ENCODE results near the gene GRPEL2.

Gene GRPEL2

DNA sequence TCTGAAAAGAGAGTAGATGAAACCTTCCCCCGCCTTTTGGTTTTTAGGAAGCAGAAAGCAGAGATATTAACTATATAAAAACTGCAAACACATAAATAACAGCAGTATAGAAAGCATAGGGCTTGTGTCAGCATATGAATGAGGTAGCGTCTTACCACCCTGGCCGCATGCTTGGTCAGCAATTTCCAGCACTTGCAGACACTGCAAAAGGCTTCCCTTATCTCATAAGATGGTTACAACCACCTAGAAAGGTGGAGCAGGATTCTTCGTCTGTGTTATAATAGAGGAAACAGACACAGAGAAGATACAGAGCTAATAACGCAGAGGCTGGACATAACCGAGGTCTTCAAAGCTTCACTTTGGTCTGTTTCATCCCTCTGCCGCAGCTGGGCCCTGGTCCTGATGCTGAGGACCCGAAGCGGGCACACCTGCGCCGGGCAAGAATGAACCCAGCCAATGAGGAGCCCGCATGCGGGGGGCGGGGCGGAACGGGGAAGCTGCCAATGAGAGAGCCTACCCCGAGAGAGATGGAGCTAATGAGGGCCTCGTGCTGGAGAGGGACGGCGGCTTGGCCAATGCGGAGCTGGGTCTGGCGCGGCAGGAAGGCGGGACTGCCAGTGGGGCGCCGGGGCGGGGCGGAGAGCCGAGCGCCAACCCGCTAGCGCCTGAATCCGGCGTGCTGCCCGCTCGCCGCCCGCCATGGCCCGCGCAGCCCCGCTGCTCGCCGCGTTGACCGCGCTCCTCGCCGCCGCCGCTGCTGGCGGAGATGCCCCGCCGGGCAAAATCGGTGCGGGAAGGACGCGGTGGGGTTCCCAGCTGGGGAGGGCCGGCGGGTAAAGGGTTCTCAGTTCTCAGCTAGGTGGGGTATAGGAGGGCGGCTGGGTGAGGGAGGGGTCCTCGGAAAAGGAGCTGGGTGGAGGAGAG lies 12.3 kb downstream of the GRPEL2 start, which contains the start of gene PCYOX1L:
Gene PCYOX1L (plus strand): TSS at position 677 of the 924 bp plus-strand sequence. CDS start 23 bp downstream, at position 700.
- ATAC-seq = peak; percentile 100
- peak; percentile 98 for DNase-seq

DNA sequence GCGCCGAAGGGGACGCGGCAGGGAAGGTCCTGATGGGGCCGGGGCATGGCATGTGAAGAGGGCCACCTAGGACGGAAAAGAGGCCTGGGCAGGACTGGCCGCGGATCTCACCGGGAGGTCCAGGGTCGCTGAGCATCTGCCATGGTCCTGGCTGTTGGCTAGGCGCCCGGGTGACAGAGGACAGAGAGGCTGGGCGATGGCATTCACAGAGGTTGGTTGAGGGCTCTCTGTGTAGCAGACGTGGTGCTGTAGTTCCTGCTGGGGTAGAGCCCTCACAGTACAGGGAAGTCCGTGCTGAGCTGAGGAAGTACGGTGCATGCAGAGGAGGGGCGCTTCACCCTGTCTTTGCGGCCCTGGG lies 13.0 kb downstream of the GRPEL2 start:
- peak; percentile 30 for DNase-seq

DNA sequence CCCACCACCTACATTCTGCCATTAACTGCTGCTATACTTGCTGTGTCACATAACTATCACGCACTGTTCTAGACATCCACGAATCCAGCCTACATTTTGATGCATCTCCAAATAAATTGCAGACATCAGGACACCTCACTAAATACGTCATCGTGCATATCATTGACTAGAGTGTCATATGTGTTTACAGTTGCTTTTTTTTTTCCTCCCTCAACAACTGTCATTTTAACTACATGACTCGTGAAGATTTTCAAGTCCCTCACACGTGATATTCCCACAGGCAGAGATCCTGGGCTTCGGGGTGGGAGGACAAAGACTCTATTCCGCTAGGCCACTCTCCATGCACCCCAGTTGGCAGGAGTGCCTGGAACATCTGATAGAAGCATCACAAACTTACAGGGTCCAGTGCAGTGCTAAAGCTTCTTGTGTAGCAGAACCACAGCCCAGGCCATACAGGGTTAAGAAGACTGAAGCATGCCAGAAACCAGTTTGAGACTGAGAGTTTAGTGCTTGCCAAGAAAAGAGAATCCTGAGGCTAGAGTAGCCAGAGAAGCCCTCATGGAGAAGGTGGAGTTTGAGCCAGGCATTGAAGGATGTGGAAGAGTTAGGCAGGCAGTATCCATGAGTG lies 13.7 kb downstream of the GRPEL2 start:
- ATAC-seq = no peak

More for the DNA sequence above, 13.0 kb downstream of the GRPEL2 start:
- peak; percentile 2 for ATAC-seq

DNA sequence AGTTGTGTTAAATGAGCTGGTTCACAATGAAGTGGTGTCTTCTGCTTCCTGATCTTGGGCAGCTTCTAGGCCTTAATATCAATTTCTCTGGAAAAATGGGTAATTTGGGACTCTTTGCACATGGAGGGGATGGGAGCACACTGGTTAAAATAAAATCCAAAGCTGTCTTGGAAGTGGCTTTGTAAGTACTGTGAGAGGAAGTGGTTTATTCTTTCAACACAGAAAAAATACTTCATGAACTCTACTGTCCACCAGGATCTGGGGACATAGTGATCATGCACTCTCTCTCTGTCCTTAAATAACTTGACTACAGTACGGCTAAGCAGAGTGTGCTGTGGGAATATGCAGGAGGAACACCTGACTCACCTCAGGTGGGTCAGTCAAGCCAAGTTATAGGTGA lies 15.0 kb downstream of the GRPEL2 start:
- no peak for DNase-seq
- no peak for ATAC-seq

More for the DNA sequence above, 13.7 kb downstream of the GRPEL2 start:
- no peak for DNase-seq

DNA sequence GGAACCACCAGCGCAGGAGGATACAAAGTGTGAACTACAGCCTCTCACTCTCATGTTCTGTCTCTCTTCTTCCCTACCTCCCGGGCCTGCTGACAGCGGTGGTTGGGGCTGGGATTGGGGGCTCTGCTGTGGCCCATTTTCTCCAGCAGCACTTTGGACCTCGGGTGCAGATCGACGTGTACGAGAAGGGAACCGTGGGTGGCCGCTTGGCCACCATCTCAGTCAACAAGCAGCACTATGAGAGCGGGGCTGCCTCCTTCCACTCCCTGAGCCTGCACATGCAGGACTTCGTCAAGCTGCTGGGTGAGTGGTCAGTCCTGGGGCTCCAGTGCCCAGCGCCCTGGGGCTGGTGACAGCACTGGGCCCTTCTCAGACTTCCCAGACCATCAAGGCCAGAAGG lies 17.2 kb downstream of the GRPEL2 start:
- ATAC-seq (no peak), DNase-seq (no peak)

DNA sequence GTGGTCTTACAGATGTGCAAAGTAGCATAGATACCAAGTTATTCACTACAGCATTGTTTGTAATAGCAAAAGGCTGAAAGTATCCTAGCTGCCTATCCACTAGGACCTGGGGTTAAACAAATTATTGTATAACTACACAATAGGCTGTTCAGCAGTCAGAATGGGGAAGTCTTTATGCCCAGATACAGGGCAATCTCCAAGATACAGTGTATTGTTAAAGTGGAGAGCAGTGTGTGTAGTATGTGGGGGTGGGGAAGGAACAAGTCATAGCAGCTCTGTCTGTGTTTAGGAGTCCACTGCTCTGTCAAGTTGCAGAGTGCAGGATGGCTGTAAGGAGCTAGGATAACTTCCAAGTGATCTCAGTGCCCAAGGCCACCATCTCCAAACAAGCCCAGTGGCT lies 18.1 kb downstream of the GRPEL2 start:
- ATAC-seq (no peak), DNase-seq (no peak)

DNA sequence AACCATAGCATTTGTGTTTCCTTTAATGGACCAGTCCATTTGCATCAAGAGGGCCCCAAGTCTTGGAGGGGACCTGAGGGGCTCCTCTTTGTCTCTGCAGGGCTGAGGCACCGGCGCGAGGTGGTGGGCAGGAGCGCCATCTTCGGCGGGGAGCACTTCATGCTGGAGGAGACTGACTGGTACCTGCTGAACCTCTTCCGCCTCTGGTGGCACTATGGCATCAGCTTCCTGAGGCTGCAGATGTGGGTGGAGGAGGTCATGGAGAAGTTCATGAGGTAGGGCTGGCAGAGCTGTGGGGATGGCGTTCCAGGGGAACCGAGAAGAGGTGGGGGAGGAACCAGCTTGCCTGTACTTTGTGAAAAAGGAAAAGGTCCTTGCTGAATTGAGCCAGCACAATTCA lies 18.6 kb downstream of the GRPEL2 start:
- DNase-seq (no peak), ATAC-seq (no peak)

DNA sequence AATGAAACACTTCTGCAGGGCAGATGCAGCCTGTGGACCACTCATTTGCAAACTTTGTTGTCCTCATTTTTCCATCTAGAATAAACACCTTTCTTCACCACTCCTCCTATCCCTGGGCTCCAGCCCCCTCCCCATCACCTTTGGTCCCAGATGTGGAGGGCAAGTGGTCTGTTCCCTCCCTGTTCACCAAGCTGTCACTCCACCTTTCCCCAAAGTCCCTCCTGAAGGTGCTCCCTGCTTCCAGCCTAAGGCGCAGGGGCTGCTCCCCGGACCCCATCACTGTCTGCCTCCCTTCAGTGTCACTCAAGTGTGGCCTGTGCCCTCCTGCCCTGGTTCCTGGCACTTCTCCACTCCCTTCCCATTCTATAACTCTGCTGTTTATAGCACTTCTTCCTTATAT lies 19.4 kb downstream of the GRPEL2 start:
- ATAC-seq = no peak
- DNase-seq = no peak

DNA sequence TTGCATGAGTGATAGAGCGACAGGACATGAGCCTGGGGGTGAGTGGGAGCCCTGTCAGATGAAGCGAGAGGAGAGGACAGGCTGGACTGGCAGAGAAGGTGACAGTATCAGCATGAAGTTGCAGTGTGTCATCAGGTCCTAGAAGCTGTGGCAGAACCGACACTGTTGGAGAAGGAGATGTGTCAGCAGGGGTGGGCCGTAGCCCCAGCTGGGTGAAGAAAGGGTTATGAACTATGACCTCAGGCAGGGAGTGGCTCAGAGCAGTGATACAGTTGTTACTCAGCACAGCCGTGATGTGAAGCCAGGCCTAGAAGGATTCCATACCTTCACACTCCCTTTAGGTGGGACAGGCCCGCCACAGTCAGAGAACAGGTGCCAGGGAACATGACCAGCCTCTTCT lies 20.1 kb downstream of the GRPEL2 start:
- DNase-seq = no peak
- ATAC-seq = no peak

DNA sequence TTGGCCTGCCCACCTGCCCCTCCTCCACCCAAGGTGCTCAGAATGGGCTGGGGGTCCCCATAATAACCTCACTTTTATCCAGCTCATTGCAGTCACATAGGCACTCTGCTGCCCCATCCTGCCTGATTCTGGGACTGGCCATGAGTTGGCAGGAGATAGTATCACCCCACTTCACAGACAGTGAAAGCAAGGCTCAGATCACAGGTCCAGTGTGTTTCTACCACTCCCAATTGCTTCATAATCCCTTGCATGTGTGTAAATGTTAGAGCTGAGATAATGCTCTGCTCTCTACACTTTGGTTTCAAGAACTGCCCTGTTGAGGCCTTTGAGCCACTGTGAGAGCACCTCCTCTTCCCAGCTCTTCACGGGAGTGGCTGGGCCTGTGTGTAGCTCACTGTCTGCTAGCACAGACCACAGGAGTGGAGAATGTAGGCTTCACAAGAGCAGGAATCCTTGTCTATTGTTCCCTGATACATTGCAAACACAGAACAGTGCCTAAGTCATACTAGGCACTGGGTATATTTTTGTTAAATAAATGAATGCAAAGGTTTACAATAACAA lies 20.9 kb downstream of the GRPEL2 start:
- ATAC-seq = no peak
- no peak for DNase-seq

DNA sequence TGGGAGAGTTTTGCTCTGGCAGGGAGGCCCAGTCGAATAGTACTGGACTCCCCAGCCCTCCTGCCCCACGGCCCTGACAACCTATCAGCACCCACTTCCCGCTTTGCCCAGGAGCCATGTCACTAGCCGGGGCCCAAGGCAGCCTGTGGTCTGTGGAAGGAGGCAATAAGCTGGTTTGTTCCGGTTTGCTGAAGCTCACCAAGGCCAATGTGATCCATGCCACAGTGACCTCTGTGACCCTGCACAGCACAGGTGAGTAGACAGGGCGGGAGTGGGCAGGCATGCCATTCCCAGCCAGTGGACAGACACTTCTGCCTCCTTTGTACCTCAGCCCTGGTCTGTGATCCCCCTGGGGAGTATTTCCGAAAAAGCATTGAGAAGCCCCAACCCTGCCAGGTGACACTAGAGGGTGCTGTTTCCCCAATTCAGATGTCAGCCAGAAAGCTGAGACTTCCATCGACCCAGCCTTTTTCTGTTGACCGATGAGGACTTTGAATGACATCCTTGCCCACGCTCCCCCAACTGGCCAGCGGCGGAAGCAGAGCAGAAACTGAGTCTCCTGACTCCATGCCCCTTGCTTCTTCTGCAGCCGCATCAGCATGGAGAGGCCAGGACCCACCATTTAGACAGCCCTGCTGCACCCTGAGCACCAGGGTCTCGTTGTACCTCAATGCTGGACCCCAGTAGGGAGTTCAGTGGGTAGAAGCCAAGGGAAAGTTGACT lies 22.1 kb downstream of the GRPEL2 start:
- DNase-seq (peak; percentile 61), ATAC-seq (no peak)

DNA sequence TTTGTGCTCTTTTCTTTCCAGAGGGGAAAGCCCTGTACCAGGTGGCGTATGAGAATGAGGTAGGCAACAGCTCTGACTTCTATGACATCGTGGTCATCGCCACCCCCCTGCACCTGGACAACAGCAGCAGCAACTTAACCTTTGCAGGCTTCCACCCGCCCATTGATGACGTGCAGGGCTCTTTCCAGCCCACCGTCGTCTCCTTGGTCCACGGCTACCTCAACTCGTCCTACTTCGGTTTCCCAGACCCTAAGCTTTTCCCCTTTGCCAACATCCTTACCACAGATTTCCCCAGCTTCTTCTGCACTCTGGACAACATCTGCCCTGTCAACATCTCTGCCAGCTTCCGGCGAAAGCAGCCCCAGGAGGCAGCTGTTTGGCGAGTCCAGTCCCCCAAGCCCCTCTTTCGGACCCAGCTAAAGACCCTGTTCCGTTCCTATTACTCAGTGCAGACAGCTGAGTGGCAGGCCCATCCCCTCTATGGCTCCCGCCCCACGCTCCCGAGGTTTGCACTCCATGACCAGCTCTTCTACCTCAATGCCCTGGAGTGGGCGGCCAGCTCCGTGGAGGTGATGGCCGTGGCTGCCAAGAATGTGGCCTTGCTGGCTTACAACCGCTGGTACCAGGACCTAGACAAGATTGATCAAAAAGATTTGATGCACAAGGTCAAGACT lies 22.8 kb downstream of the GRPEL2 start:
- DNase-seq (no peak), ATAC-seq (no peak)

DNA sequence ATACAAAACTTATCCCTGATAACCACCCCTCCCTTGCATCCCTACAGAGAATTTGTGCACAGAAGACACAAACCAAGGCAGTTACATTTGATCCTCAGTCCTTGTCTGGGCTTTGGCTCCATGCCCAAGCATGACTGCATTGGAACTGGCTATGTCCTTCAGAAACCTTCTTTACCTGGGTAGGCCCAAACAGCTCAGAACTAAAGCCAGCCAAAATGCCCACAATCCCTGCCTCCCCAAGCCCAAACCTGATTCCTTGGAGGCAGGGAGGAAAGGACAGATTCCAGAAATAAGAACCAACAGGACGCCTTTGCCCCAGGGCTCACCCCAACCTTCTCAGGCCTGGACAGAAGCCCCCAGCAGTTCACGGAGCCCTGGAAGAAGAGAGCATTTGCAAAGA lies 25.6 kb downstream of the GRPEL2 start:
- no peak for ATAC-seq
- no peak for DNase-seq

DNA sequence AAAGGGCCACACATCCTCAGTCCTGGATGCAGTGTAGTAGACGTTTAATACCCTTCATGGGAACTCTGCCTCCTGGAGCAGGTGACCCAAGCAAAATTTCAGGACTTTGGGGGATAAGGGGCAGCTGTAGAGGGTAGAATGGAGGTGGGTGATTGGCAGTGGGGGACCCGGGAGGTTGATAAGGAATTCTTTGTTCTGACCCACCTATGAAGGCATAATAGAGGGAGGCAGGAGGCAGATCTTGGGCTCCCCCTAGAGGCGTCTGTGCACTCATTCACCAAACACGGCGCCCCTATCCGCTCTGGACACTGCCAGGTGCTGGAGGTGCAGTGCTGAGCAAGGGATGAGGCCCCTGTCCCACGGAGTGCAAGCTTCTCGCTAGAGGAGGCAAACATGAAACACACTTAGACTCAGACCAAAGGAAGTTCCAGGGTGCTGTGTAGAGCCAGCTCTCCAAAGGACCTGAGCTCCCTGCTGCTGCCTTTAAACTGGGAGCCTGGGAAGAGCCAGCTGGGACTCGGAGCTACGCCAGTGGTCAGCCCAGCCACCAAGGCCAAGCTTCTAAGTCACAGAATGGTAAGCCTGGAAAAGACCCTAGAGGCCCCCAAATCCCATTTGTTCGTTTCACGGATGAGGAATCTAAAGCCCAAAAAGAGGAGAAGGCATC lies 26.1 kb downstream of the GRPEL2 start:
- peak; percentile 75 for DNase-seq
- peak; percentile 77 for ATAC-seq

DNA sequence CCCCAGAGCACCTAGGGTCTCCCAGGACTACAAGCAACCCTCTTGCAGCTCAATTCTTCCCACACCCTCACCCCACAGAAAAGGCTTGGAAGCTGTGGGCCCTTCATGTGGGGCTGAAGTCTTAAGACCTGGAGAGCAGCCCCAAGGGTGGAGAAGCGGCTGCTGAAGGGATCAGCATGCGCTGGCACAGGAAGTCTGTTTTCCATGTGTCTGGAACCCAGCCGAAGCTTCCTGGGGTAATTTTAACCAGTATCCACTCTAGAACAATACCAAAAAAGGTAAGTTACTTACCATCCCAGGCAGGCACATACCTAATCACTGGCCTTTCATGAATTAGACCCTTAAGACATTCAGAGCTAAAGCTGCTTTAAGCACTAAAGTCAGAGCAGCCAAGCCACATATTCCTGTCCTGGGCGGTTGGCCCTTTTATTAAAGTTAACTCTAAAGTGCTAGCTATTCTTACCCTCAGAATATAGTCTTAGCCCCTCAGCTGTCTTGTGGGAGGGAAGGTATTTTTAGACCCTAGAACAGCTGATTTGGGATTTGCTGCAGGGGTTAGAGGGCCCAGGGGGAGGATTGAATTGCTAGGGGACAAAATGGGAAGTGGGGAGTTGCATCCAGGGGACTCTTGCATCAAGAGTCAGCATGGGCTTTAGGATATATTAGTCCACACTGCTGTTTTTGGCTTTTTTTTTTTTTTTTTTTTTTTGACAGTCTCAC lies 26.9 kb downstream of the GRPEL2 start:
- ATAC-seq = no peak
- DNase-seq = no peak

DNA sequence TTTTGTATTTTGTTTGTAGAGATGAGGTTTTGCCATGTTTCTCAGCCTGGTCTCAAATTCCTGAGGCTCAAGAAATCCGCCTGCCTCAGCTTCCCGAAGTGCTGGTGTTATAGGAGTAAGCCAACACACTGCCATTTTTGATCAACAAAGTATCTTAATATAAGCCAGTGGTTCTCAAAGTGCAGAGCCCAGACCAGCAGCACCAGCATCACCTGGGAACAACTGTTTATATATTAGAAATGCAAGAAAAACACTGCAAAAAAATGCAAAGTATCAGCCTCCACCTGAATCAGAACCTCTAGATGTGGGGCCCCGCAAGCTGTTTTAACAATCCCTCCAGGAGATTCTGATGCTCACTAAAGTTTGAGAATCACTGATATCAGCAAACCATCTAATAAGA lies 27.6 kb downstream of the GRPEL2 start:
- ATAC-seq (no peak), DNase-seq (no peak)

DNA sequence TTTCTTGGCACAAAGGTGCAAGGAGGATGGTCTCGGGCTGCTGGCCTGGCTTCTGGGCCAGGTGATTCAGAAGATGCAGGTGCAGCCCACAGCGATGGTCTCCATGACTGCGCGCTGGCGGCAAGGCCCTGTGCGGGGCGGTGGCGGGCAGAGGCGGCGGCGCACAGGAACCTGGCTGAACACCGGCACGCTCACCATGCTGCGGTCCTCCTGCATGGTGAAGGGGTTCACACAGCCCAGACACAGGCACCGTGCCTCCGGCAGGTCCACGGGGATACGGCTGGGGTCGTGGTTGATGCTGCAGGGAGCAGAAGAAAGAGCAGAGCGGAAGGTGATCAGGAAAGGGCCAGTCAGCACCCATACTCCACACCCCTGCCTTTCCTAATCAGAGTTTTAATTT lies 29.0 kb downstream of the GRPEL2 start:
- no peak for ATAC-seq
- no peak for DNase-seq

DNA sequence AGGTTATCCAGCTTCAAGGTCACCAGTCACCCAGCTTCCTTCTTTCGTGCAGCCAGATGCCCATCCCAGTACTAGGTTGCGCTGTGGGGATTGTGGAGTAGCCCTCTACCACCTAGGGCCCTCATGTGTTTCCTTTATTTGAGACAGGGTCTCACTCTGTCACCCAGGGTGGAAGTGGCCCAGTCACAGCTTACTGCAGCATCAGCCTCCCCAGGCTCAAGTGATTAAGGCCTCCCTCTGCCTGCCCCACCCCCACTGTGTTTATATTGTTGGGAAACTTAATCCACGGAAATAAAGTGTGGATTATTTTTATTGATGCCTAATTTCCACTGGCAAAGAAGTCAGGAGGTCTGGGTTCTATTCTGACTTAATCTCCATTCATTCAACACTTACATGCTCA lies 29.5 kb downstream of the GRPEL2 start:
- ATAC-seq = no peak

DNA sequence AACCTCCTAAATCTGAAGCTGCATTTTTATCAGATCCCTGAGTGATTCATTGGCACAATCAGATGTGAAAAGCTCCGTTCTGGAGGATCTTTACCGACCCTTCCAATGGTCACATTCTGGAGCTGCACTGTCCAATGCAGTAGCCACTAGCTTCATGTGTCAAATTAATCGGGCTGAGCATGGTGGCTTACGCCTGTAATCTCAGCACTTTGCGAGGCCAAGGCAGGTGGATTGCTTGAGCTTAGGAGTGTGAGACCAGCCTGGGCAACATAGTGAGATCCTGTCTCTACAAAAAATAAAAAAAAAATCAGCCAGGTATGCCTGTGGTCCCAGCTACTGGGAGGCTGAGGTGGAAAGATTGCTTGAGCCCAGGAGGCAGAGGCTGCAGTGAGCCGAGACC lies 30.1 kb downstream of the GRPEL2 start:
- DNase-seq (no peak), ATAC-seq (no peak)

More for the DNA sequence above, 29.5 kb downstream of the GRPEL2 start:
- DNase-seq = no peak

DNA sequence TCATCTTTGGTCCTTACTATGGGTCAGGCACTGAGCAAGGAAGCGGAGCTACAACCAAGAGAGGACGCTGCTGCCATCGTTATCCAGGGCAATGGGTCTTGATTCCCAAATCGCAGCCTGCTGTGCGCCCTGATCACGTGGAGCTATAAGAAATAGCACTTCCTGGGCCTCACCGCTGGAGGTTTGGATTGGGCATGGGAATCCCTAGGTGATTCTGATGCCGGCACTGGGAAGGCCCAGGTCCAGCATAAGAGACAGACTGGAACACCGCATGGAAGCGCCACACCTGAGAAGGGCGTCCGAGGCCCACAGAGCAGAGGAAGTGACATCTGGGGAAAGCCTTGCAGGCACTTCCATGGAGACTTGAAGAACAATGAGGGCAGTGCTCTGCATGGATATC lies 30.8 kb downstream of the GRPEL2 start:
- ATAC-seq = no peak
- no peak for DNase-seq

All from stimulated activated naive CD8-positive, alpha-beta T cell treated with anti-CD3 and anti-CD28 coated beads, Interleukin-15, Interleukin-2, amounts not matched to agents 100 U/mL and 50 U/mL, for 24 hours (primary cell).